Measurements from ENCODE around the gene NFIA. TPM values are rescaled to one million over a fixed set of nuclear protein-coding genes. Genes with fewer than 3 reads are reported as not detected.
A peak's percentile ranks its signal among the peaks of the same experiment; 100 is the strongest.

NFIA gene
- total and polyA plus RNA-seq, 9 of the 15 experiments (the other 6 are each of a cell fraction or from before 2014, with no cell fraction given), result 5.3 to 24.9 (median 9.8) TPM

DNA sequence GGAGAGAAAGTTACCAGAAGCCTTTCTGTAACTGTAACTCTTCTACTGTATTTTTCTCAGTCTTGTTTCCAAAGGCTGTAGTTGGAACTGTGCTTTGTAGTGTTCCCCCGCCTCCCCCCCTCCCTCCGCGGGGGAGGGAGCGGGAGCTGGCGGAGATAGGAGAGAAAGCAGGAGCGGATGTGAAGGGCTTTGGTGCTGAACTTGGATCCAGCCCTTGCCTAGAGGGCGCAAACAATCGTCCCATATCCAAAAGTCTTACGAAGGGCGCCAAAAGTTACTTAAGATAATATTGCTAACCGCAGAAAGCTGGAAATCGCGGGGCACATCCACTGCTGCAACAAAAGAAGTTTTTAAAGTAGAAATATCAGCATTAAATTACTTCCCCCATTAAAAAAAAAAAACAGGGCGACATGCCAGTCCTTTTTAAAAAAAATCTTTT, 2.4 kb upstream of the NFIA start (continued):
- TF ChIP-seq HDAC8 (tag; IDR thresholded peaks at IDR 0.05) (no peak), ZNF79 (CRISPR knock-in tag; IDR thresholded peaks at IDR 0.05; ENCODE audit: low read depth) (no peak), BACH1 (tag; IDR thresholded peaks at IDR 0.05) (no peak), EP300 (IDR thresholded peaks at IDR 0.05; ENCODE audit: low read length) (peak; percentile 83), TGIF2 (CRISPR knock-in tag; IDR thresholded peaks at IDR 0.05) (no peak), ZBTB9 (CRISPR knock-in tag; IDR thresholded peaks at IDR 0.05) (no peak), MAFK (IDR thresholded peaks at IDR 0.05; ENCODE audit: low read length) (peak; percentile 19; the same call in 1 of the 2 replicates), MAFF (IDR thresholded peaks at IDR 0.05; ENCODE audit: low read length) (no peak), ZNF212 (CRISPR knock-in tag; IDR thresholded peaks at IDR 0.05) (no peak), ZNF561 (CRISPR knock-in tag; conservative IDR thresholded peaks at IDR 0.05) (no peak), TAL1 (IDR thresholded peaks at IDR 0.05) (peak; percentile 26; the same call in 1 of the 2 replicates), GABPA (tag; conservative IDR thresholded peaks at IDR 0.05; ENCODE audit: low read depth) (peak; percentile 59), SMARCB1 (IDR thresholded peaks at IDR 0.05; ENCODE audit: insufficient read length, low read depth) (no peak), POLR2G (IDR thresholded peaks at IDR 0.05; ENCODE audit: low read depth, low read length) (no peak), TCF3 (CRISPR knock-in tag; IDR thresholded peaks at IDR 0.05) (peak; percentile 71), KLF6 (CRISPR knock-in tag; IDR thresholded peaks at IDR 0.05; ENCODE audit: borderline replicate concordance) (no peak), MEF2A (IDR thresholded peaks at IDR 0.05; ENCODE audit: control insufficient read depth, low read depth, low read length) (no peak), TAF15 (IDR thresholded peaks at IDR 0.05; ENCODE audit: low read depth, low read length) (no peak), JUN (IDR thresholded peaks at IDR 0.05; ENCODE audit: borderline replicate concordance, low read depth, low read length) (no peak), JUN (CRISPR knock-in tag; IDR thresholded peaks at IDR 0.05; ENCODE audit: borderline replicate concordance) (no peak)
- TF ChIP-seq, protein P1, sequence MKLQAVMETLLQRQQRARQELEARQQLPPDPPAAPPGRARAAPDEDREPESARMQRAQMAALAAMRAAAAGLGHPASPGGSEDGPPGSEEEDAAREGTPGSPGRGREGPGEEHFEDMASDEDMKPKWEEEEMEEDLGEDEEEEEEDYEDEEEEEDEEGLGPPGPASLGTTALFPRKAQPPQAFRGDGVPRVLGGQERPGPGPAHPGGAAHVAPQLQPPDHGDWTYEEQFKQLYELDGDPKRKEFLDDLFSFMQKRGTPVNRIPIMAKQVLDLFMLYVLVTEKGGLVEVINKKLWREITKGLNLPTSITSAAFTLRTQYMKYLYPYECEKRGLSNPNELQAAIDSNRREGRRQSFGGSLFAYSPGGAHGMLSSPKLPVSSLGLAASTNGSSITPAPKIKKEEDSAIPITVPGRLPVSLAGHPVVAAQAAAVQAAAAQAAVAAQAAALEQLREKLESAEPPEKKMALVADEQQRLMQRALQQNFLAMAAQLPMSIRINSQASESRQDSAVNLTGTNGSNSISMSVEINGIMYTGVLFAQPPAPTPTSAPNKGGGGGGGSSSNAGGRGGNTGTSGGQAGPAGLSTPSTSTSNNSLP (IDR thresholded peaks at IDR 0.05; ENCODE audit: borderline replicate concordance, low read depth, low read length), result peak; percentile 79
